Sigmoid colon (tissue), 4 donors: ENCODE results near the gene SYT11.

ENCODE experiments used
- EP300 ChIP-seq, 4 donors: sonication (generic); formaldehyde crosslinking; IDR thresholded peaks; one replicate each; pipeline ENCODE4 v1.6.1; 2017; ENCODE audit warnings: antibody characterized with exemption in 4 of 4
- POLR2A ChIP-seq, 2 donors: fragments of 450-650 bp; IDR thresholded peaks; one replicate each; pipeline ENCODE4 v1.6.1; 2016; ENCODE audit warnings: antibody characterized with exemption in 2 of 2, mild to moderate bottlenecking in 2 of 2, moderate library complexity in 2 of 2
- POLR2AphosphoS5 ChIP-seq, 4 donors: sonication (generic); formaldehyde crosslinking; IDR thresholded peaks; one replicate each; pipeline ENCODE4 v1.6.1; 2017; ENCODE audit warnings: antibody characterized with exemption in 4 of 4
- TF ChIP-seq, protein P1 (sequence below), 4 experiments: fragments of 450-650 bp in 3 of 4; fragments of 200-600 bp in 1 of 4; IDR thresholded peaks; one replicate each; pipeline ENCODE4 v1.5.1; 2016 to 2019; ENCODE audit warnings: antibody characterized with exemption in 4 of 4, mild to moderate bottlenecking in 3 of 4, moderate library complexity in 2 of 4

DNA sequence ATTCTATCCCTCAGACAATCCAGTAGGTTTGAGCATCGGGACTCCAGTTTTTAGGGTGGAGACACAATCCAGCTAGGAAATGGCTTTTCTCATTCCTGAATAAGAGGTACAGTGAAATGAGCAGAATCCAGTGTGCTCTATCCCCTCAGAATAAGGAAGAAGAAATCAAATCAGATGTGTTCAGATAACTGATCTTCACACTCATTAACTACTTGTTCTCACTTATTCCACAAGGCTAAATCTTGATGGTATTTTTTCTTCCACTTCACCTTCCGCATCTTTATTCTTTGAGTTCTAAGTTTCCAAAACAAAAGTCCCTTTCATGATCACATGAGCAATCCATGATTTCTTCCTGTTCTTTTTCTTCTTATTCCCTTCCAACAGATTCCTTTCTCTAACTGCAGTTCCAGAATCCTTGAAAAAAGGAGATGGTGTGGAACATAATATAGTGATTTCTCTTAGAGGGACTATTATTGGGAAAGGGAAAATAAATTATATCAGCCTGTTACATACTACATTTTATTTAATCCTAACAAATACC lies 1.7 kb downstream of the SYT11 start:
- TF ChIP-seq, protein P1, sequence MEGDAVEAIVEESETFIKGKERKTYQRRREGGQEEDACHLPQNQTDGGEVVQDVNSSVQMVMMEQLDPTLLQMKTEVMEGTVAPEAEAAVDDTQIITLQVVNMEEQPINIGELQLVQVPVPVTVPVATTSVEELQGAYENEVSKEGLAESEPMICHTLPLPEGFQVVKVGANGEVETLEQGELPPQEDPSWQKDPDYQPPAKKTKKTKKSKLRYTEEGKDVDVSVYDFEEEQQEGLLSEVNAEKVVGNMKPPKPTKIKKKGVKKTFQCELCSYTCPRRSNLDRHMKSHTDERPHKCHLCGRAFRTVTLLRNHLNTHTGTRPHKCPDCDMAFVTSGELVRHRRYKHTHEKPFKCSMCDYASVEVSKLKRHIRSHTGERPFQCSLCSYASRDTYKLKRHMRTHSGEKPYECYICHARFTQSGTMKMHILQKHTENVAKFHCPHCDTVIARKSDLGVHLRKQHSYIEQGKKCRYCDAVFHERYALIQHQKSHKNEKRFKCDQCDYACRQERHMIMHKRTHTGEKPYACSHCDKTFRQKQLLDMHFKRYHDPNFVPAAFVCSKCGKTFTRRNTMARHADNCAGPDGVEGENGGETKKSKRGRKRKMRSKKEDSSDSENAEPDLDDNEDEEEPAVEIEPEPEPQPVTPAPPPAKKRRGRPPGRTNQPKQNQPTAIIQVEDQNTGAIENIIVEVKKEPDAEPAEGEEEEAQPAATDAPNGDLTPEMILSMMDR (IDR thresholded peaks at IDR 0.05): no peak
- TF ChIP-seq POLR2A (IDR thresholded peaks at IDR 0.05): no peak
- TF ChIP-seq EP300 (IDR thresholded peaks at IDR 0.05): no peak
- TF ChIP-seq POLR2AphosphoS5 (IDR thresholded peaks at IDR 0.05): no peak
